D721Med (cell line): ENCODE results near the gene CHD9.

Experiments
- DNase-seq: peaks from one replicate; pipeline ENCODE4 v3.0.0; 2011; ENCODE audit warnings: low spot score; ENCODE audit not compliant: insufficient read length
- FAIRE-seq: peaks from 2 replicates; lab custom pipeline; 2011; peaks lifted over from hg19 to GRCh38; lab: Jason Lieb, UNC
- TF ChIP-seq, protein P1 (sequence below): IDR thresholded peaks from 2 replicates; pipeline ENCODE4 v1.5.1; 2012; ENCODE audit warnings: mild to moderate bottlenecking, control low read depth; ENCODE audit not compliant: insufficient read depth; ENCODE audit errors: missing control alignments

The CHD9 gene

DNA sequence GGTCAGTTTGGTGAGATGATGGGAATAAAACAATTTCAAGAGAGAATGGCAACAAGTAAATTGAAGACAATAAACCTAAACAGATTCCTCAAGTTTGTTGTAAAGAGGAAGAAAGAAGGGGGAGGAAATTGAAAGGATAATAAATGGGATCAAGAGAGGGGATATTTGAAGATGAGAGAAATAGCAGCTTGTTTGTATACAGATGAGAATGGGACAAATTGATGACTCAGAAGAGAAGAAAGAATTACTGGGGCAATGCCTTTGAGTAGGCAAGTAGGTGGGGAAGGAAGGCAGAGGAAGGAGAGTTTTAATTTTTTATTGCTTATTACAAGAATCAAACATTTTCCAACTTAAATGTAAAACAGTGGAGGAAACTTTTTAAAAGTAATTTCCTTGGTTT lies 98.3 kb downstream of the CHD9 start:
- TF ChIP-seq, protein P1, sequence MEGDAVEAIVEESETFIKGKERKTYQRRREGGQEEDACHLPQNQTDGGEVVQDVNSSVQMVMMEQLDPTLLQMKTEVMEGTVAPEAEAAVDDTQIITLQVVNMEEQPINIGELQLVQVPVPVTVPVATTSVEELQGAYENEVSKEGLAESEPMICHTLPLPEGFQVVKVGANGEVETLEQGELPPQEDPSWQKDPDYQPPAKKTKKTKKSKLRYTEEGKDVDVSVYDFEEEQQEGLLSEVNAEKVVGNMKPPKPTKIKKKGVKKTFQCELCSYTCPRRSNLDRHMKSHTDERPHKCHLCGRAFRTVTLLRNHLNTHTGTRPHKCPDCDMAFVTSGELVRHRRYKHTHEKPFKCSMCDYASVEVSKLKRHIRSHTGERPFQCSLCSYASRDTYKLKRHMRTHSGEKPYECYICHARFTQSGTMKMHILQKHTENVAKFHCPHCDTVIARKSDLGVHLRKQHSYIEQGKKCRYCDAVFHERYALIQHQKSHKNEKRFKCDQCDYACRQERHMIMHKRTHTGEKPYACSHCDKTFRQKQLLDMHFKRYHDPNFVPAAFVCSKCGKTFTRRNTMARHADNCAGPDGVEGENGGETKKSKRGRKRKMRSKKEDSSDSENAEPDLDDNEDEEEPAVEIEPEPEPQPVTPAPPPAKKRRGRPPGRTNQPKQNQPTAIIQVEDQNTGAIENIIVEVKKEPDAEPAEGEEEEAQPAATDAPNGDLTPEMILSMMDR, result no peak

DNA sequence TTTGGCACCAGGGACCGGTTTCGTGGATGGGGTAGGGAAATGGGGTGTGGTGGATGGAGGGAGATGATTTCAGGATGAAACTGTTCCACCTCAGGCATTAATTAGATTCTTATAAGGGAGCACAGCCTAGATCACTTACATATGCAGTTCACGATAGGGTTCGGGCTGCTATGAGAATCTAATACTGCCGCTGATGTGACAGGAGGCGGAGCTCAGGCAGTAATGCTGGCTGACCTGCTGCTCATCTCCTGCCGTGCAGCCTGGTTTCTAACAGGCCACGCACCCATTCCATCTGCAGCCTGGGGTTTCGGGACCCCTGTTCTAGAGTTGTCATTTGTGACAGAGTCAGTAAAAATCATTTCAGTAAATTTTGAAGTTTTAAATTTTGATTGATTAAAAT lies 99.7 kb downstream of the CHD9 start:
- FAIRE-seq (no peak), DNase-seq (no peak)
- TF ChIP-seq, protein P1, result no peak

More for the DNA sequence above, 98.3 kb downstream of the CHD9 start:
- no peak for FAIRE-seq
- DNase-seq, result no peak

- TF ChIP-seq, protein P1, result no peak
- DNase-seq (no peak), FAIRE-seq (no peak)
These were observed 101.7 kb downstream of the CHD9 start for GRCh38 chr16:53156516-53156915.

DNA sequence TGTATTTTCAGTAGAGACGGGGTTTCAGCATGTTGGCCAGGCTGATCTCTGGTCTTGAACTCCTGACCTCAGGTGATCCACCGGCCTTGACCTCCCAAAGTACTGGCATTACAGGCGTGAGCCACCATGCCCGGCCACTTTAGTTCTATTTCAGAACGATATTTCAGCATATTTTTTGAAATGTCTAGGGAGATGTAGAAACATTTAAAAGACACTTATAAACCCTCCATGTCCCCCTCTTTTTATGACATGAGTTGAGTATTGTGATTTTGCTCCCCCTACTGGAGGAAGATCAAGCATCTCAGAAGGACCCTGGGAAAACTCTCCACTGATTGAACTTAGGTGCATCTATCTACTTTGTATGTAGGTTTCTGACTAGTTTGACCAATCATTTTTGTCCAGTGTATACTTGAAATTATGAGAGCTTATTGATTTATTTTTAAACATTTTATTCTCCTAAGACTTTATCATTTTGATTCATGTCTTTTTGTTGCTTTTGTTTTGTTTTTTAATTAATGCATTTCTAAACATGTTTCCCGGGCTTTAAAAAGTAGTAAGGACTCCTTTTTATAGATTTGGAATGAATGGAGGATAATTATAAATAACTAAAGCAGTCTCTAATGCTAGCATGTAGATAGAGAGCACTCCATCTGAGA lies 105.1 kb downstream of the CHD9 start:
- FAIRE-seq (no peak), DNase-seq (no peak)
- TF ChIP-seq, protein P1, result peak; percentile 63

DNA sequence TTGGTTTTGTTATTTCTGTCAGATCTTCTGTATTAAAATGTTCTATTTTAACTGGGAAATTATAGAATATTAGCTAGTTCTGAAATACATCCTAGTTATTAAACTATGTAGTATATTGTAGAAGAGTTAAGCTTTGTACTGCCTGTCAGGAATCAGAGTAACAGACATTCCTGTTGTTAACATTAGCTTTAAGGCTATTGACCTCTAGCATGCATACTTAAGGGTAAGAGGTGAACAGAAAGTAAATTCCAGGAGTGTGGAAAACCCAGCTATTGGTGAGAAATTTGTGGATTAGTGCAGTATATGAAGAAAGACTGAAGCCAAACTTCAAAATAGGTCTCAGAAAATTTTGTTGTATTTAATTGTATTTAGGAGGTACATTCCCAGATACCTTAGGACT lies 111.3 kb downstream of the CHD9 start:
- no peak for FAIRE-seq
- TF ChIP-seq, protein P1, result no peak
- DNase-seq, result no peak

GRCh38 chr16:53168744-53169143 lies 114.0 kb downstream of the CHD9 start:
- TF ChIP-seq, protein P1, result no peak
- no peak for FAIRE-seq
- no peak for DNase-seq

GRCh38 chr16:53172517-53172916 lies 117.7 kb downstream of the CHD9 start:
- TF ChIP-seq, protein P1, result no peak
- no peak for DNase-seq
- FAIRE-seq, result no peak
